OCI-M2 (cell line): Measurements from ENCODE around the gene INPP4B.

Source experiments
- DNase-seq: peaks from one replicate; lab custom pipeline; 2025; ENCODE audit not compliant: unreplicated experiment; lab: John Stamatoyannopoulos, UW

INPP4B gene

GRCh38 chr4:142314686-142315085 is 531.4 kb downstream of the INPP4B start:
- DNase-seq: no peak

DNA sequence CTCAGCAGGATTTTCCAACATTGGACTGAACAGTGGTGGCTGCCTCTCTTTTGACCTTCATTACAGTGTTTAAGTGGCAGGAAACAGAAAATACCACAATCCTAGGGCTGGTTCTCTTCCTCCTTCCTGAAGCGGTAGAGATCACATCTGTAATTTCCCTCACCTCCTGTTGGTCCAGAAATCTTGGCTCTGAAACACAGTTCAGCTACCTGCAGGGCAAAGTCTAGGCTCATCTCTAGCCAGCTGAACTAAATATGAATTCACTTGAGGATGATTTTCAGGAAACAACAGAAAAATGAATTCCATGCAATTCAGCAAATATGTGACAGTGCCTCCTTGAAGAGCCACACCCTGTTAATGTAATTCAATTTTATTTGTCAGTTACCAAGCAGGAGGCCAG is 531.9 kb downstream of the INPP4B start:
- DNase-seq: no peak

- no peak for DNase-seq
Measured at GRCh38 chr4:142312391-142312790, 533.7 kb downstream of the INPP4B start.

DNA sequence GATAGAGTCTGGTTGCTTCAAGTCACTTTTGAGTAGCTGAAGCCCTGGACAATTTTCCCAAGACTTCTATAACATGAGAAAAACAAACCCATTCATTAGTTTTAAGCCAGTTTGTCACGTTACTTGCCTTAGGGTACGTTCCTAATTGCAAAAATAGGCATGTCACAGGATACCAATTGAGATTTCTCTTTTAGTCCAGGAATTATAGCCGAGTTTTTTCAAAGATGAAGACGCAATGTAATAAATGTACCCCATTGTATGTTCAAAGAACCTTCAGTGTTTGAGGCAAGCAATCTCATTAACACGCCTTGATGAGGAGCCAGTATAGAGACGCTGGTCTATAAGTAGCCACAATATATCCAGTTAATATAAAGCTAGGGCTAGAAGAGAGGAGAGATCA is 534.2 kb downstream of the INPP4B start:
- DNase-seq: no peak

DNA sequence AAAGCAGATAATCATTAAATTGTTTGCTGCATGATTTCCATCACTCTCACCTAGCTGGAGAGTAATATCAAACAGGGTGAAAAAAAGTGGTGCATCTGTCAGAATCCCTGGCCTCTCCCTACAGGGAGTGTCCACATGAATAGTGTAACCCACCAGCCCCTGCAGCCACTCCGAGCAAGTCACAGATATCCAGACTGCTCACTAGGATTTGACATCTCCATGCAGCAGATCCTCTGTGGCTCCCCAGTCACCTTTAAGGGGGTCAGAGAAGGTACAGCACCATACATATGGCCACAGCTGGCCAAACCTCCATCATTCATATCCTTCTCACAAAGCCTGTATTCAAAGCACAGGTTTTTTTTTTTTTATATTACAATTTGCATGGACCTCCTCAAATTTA is 536.3 kb downstream of the INPP4B start:
- DNase-seq: no peak

DNA sequence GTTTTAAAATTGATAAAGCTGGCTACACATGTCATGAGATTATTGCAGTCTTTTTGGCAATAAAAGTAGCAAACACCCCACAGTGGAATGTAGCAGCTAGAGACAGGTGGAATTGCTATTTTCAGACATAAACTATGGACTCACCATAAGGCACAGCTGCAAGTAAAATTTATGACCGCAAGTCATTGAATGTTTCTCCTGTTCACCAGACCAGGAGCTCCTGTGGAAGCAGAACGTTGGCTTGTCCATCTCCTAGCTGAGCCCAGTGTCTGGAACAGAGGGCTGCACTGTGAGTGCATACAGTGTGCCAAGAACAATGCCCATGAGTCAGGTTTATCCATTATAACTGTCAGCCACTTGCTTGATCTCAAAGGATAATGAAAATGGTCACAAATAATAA is 538.2 kb downstream of the INPP4B start:
- DNase-seq: no peak

GRCh38 chr4:142297313-142297712 is 548.8 kb downstream of the INPP4B start:
- no peak for DNase-seq

- DNase-seq: no peak
Measured at GRCh38 chr4:142293536-142293935, 552.6 kb downstream of the INPP4B start.

- DNase-seq: no peak
Measured at GRCh38 chr4:142292231-142292630, 553.9 kb downstream of the INPP4B start.

- DNase-seq: no peak
Measured at GRCh38 chr4:142291299-142292050, 554.6 kb downstream of the INPP4B start.

GRCh38 chr4:142287371-142287770 is 558.7 kb downstream of the INPP4B start:
- no peak for DNase-seq

DNA sequence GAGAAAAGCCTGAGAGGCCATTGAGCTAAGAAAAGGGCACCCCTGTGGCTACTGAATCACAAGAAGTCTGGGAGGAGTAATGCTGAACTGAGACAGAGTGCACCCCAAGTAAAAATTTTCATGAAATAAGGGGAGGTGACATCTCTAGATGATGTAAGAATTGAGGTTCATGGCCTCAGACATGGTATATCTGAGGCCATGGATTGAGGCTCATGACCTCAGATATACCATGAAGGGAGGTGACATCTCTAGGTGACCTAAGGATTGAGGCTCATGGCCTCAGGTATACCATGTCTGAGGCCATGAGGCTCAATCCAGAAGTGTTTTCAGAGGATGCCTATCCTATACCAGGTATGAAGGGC is 560.9 kb downstream of the INPP4B start:
- DNase-seq: no peak

DNA sequence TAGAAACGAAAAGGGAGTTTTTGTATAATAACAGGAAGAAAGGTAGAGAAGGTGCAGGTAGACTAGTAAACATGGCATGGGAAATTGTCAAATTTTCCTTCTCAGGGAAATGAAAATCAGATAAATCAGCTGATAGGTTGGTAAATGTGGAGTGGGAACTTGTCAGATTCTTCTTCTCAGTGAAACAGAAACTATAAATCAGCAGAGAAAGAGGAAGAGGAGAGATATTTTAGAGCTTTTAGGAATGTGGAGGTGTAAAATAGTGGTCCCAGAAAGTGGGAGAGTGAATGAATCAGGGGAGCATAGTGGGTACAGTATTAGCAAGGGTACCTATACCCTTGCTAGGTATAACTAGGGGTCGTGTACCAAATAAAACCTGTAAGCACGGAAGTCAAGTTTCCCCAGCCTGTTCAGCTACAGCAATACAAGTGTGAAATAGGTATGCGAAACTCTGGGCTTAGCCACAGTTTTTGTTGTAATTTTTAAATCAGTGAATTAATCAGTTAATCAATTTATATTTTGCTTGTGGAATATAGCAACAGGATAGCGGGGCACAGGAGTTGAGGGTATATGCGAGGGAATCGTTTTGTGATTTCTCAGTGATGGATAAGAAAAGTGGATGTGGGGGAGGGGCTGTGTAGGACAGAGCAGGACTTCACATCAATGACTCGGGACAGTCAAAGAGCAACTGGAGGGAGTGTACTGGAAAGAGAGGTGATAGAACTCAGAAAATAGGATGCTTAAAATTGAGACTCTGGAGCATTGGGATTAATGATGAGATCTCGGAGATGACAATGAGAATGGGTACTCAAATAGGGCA is 561.5 kb downstream of the INPP4B start:
- no peak for DNase-seq

DNA sequence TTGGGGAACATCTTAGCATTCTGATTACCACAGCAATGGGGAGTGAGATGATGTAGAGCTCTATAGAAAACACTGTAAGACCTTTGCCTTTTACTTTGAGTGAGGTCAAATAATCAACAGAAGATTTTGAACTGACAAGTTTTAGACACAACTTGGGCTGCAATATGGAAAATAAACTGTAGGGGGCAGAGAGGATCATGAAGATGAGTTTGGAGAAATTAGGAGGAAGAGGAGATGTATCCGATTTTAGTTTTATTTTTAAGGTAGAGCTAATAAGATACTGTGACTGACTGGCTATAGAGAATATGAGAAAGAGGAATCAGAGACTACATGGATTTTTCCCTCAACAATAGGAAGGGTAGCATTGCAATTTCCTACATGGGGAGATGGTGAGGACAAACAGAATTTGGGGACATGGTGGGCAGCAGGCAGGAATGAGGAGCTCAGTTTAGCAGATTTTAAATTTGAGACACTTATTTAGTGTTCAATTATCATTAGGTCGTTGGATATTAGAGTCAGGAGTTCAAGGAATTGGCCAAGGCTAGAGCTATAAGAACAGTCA is 563.1 kb downstream of the INPP4B start:
- no peak for DNase-seq

GRCh38 chr4:142281999-142282398 is 564.1 kb downstream of the INPP4B start:
- no peak for DNase-seq

- no peak for DNase-seq
Measured at GRCh38 chr4:142278663-142279062, 567.4 kb downstream of the INPP4B start.

DNA sequence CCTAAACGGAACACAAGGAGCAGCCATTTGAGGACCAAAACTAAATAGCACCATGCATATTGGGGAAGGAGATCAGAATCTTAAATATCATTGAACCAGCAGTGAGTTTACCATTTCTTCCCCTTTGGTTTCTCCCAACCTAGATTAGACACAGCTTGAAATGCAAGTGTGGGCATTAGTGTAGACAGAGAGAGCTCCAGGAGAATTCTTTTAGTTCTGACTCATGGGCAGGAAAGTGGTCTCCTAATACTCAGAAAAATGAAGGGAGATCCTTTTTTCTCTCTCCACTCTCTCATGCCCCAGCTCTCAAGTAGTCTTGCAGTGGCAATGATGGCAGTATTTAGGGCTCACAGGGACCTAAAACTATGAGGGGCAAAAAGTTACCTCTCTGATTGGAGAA is 567.9 kb downstream of the INPP4B start:
- DNase-seq: no peak

- DNase-seq: no peak
Measured at GRCh38 chr4:142274137-142274536, 572.0 kb downstream of the INPP4B start.

- DNase-seq: no peak
Measured at GRCh38 chr4:142272452-142272851, 573.6 kb downstream of the INPP4B start.

DNA sequence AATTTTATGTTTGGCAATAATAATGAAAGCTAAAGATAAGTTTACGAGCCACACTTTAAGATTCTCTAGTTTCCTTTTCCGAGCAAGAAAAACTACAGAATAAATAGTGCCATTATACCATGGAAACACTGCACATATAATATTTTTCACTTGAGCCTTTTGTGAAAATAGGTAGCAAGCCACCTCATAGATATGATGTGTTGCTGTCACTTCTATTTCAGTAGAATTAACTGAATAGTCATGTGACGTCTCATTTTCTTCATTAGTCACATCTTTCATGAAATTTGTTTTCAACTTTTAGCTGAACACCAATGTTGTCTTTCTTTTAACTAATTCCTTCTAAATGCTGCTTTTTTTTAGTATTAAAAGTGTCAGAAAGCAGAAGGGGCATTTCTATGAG is 574.3 kb downstream of the INPP4B start:
- DNase-seq: no peak

GRCh38 chr4:142267101-142267500 is 579.0 kb downstream of the INPP4B start:
- no peak for DNase-seq

DNA sequence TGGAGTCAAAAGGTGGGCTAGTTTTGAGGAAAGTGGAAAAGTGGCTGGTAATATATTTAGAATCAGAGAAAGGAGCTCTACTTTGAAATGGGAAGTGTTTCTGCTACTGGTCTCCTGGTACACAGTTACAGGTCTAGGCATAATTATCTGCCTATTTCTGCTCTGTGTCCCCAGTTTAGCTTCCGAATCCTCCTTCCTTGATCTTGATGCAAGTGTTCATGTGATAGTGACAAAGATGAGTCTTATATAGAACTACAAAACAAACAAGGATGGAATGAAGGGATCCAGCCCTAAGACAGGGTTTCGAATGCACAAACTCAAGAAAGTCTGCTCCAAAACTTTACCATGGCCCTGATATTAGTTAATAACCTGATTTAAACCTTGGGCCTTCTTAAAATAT is 580.2 kb downstream of the INPP4B start:
- DNase-seq: no peak
